MM.1S (cell line): ENCODE measurements around the gene MOXD1.

Experiments used
- CTCF ChIP-seq: fragments of 300-600 bp; sonication (generic); IDR thresholded peaks from 2 replicates; pipeline ENCODE4 v1.5.1; 2016; ENCODE audit warnings: antibody characterized with exemption, low read length, mixed read lengths
- EZH2 ChIP-seq: fragments of 300-600 bp; sonication (generic); optimal IDR thresholded peaks from 2 replicates; pipeline ENCODE3; 2017; ENCODE audit warnings: low read depth, mild to moderate bottlenecking, antibody characterized with exemption, low read length, mixed read lengths

GRCh38 chr6:132364306-132365074, 36.8 kb downstream of the MOXD1 start:
- TF ChIP-seq CTCF (no peak), EZH2 (no peak)
